ENCODE results near the gene GLDN.

Gene GLDN

GRCh38 chr15:51447855-51448621, 106.6 kb downstream of the GLDN start:
- no peak for DNase-seq

- DNase-seq = no peak
These were observed 107.4 kb downstream of the GLDN start for GRCh38 chr15:51448622-51449399.

- DNase-seq = peak; percentile 39
These were observed 108.5 kb downstream of the GLDN start for GRCh38 chr15:51450001-51450400.
